ENCODE measurements around the gene MAST2.
"Not testable (repeated sequence)": the region's sequence is repeated elsewhere in the genome, so short reads cannot be mapped to it uniquely, and the experiment has no call there.

The MAST2 gene

GRCh38 chr1:45802343-45803298 is 791 bp upstream of the MAST2 start:
- Histone ChIP-seq H3K79me2 (ENCODE audit: insufficient read depth, low read depth) (peaks cover 30% of the 10 kb centered on the region; the same call in 1 of the 2 replicates), H3K4me1 (ENCODE audit: low read depth, poor library complexity, severe bottlenecking) (peaks cover 27% of the 10 kb centered on the region), H3K4me3 (IDR thresholded peaks at IDR 0.05; ENCODE audit: insufficient read depth, low read depth, low read length) (peak overlapping the region; percentile 83), H3K36me3 (ENCODE audit: insufficient read depth) (no peaks in the 10 kb centered on the region), H3K9ac (peak overlapping the region; percentile 26; the same call in 1 of the 2 replicates), H3K4me2 (peak overlapping the region; percentile 100), H2AFZ (ENCODE audit: low read depth) (peak overlapping the region; percentile 94), H3K27me3 (ENCODE audit: insufficient read depth, low read depth) (no peaks in the 10 kb centered on the region), H3K27ac (peak overlapping the region; percentile 57), H4K20me1 (ENCODE audit: insufficient read depth) (no peaks in the 10 kb centered on the region)
- TF ChIP-seq CTCF (conservative IDR thresholded peaks at IDR 0.05; ENCODE audit: low read depth, low read length): no peak

GRCh38 chr1:45803781-45804668 is 613 bp downstream of the MAST2 start:
- not testable (repeated sequence) for H4K20me1 ChIP-seq (ENCODE audit: insufficient read depth); H3K27me3 ChIP-seq (ENCODE audit: insufficient read depth, low read depth); H3K27ac ChIP-seq; H3K36me3 ChIP-seq (ENCODE audit: insufficient read depth)
- Histone ChIP-seq H3K9ac (peak overlapping the region; percentile 43; the same call in 1 of the 2 replicates), H3K4me2 (peak overlapping the region; percentile 95), H3K4me3 (IDR thresholded peaks at IDR 0.05; ENCODE audit: insufficient read depth, low read depth, low read length) (peak overlapping the region; percentile 20), H3K4me1 (ENCODE audit: low read depth, poor library complexity, severe bottlenecking) (peaks cover 27% of the 10 kb centered on the region), H3K79me2 (ENCODE audit: insufficient read depth, low read depth) (peaks cover 30% of the 10 kb centered on the region; the same call in 1 of the 2 replicates), H2AFZ (ENCODE audit: low read depth) (peak overlapping the region; percentile 94; the same call in 1 of the 2 replicates)

- Histone ChIP-seq H2AFZ (ENCODE audit: low read depth) (peak overlapping the region; percentile 10; the same call in 1 of the 2 replicates), H4K20me1 (ENCODE audit: insufficient read depth) (no peaks in the 10 kb centered on the region), H3K36me3 (ENCODE audit: insufficient read depth) (no peaks in the 10 kb centered on the region), H3K4me2 (peak overlapping the region; percentile 95), H3K27ac (no peak overlapping the region), H3K79me2 (ENCODE audit: insufficient read depth, low read depth) (peaks cover 30% of the 10 kb centered on the region; the same call in 1 of the 2 replicates), H3K4me3 (IDR thresholded peaks at IDR 0.05; ENCODE audit: insufficient read depth, low read depth, low read length) (no peak overlapping the region), H3K4me1 (ENCODE audit: low read depth, poor library complexity, severe bottlenecking) (peaks cover 28% of the 10 kb centered on the region), H3K9ac (peak overlapping the region; percentile 43; the same call in 1 of the 2 replicates), H3K27me3 (ENCODE audit: insufficient read depth, low read depth) (no peaks in the 10 kb centered on the region)
- TF ChIP-seq CTCF (conservative IDR thresholded peaks at IDR 0.05; ENCODE audit: low read depth, low read length): no peak
Measured at GRCh38 chr1:45804669-45804969, 1.2 kb downstream of the MAST2 start.

- no peak for TF ChIP-seq CTCF (conservative IDR thresholded peaks at IDR 0.05; ENCODE audit: low read depth, low read length)
- no peaks in the 10 kb centered on the region for H4K20me1 ChIP-seq (ENCODE audit: insufficient read depth)
Measured at GRCh38 chr1:45806129-45806528, 2.7 kb downstream of the MAST2 start.

More at GRCh38 chr1:45806129-45806528, 2.7 kb downstream of the MAST2 start:
- no peaks in the 10 kb centered on the region for H3K36me3 ChIP-seq (ENCODE audit: insufficient read depth)
- no peak overlapping the region for H3K4me3 ChIP-seq (IDR thresholded peaks at IDR 0.05; ENCODE audit: insufficient read depth, low read depth, low read length)
- H3K79me2 ChIP-seq (ENCODE audit: insufficient read depth, low read depth): peaks cover 33% of the 10 kb centered on the region; the same call in 1 of the 2 replicates
- H3K27me3 ChIP-seq (ENCODE audit: insufficient read depth, low read depth): no peaks in the 10 kb centered on the region
- no peak overlapping the region for H3K27ac ChIP-seq
- H3K4me2 ChIP-seq: no peak overlapping the region
- no peak overlapping the region for H3K9ac ChIP-seq
- peaks cover 31% of the 10 kb centered on the region for H3K4me1 ChIP-seq (ENCODE audit: low read depth, poor library complexity, severe bottlenecking)
- H2AFZ ChIP-seq (ENCODE audit: low read depth): no peak overlapping the region
